ENCODE data around the gene TBCC. TPM values are rescaled to one million over a fixed set of nuclear protein-coding genes. Genes with fewer than 3 reads are reported as not detected.
A peak's percentile ranks its signal among the peaks of the same experiment; 100 is the strongest.
"Not testable (repeated sequence)": the region's sequence is repeated elsewhere in the genome, so short reads cannot be mapped to it uniquely, and the experiment has no call there.

TBCC gene
- total RNA-seq, 1 donor from 2014 or later, result 53.4 TPM

DNA sequence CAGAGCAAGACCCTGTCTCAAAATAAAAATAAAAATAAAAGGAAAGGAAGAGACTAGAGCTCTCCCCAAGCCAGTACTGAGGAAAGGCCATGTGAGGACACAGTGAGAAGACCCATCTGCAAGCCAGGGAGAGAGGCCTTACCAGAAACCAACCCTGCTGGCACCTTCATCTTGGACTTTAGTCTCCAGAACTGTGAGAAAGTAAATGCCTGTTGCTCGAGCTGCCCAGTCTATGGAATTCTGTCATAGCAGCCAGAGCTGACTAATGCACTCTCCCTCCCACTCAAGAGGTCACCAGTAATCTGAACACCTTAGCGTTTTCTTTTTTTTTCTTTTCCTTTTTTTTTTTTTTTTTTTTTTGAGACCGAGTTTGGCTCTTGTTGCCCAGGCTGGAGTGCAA lies 16.2 kb downstream of the TBCC start:
- no peak for DNase-seq

DNA sequence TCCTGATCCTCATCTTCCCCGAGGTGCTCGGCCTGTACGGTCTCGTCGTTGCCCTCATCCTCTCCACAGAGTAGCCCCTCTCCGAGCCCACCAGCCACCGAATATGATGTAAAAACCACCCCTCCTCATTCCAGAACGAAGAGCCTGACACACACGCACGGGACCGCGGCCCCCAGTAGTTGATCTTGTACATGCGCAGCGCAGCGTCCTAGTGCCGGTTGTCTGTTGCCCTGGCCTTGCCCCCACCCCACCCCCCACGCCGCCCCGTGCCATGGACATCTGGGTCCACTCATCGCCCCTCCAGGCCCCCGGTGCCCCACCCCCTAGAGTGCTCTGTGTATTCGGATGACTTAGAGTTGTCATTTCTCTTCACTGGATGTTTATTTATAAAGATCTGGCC lies 18.3 kb downstream of the TBCC start:
- peak; percentile 27 for DNase-seq

DNA sequence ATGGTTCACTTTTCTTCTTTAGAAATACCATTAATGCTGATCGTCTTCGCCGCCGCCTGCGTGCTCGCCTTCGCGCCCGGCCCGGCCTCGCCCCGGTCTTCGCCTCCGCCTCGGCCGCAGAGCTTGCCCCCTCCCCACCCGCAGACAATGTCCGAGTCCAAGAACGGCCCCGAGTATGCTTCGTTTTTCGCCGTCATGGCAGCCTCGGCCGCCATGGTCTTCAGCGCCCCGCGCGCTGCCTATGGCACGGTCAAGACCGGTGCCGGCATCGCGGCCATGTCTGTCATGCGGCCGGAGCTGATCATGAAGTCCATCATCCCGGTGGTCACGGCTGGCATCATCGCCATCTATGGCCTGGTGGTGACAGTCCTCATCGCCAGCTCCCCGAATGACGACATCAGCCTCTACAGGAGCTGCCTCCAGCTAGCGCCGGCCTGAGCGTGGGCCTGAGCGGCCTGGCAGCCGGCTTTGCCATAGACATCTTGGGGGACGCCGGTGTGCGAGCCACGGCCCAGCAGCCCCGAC lies 18.8 kb downstream of the TBCC start:
- peak; percentile 65 for DNase-seq

DNA sequence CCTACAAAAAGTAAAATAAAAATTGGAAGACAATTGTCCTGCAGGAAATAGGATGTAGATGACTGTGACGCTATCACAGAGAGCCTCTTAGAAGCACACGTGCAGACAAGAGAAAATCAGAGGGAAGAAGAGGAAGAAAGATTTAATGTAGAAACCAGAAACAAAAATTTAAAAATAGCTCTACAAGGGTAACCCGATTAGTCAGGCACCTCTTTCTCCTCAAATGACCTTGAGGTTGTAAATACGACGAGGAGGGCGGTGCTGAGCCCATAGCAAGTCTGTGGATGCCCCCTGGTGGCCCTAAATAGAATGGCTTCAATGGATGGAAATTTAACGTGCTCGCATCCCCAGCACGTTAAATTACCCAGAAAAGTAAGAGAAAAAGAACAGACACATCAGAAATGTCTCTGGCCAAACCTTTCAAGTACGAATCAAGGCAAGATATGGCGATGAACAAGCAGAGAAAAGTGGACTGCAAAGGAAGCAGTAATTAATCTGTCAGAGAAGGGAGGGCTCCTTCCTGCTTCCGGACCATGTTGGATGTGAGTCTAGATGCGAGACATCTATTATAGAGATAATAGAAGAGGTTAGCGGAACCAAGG lies 19.3 kb downstream of the TBCC start:
- peak; percentile 92 for DNase-seq

DNA sequence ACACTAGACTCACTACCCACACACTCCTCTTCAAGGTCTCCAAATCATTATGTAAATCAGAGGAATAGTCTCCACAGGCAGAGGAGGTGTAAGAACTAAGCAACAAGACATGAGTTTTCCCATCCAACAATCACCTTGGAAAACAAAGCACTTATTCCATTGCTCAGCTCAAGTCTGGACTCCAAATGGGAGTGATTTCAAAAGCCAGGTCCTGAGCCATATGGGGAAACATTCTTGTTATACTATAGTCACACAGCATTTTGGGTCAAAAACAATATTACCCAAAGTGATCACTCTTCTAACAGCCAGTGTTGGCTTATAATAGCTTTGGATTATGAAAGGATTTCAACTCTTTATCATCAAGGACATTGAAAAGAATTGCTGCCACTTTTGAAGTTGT lies 19.9 kb downstream of the TBCC start:
- no peak for DNase-seq

DNA sequence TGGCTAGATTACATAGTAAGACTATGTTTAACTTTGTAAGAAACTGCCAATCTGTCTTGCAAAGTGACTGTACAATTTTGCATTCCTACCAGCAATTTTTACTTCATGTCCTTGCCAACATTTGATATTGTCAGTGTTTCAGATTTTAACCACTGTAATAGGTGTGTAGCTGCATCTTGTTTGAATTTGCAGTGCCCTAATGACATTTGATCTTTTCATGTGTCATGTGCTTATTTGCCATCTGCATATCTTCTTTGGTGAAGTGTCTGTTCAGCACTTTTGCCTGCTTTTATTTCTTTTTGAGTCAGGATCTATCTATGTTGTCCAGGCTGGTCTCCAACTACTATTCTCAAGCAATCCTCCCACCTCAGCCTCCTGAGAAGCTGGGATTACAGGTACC lies 21.1 kb downstream of the TBCC start:
- no peak for DNase-seq

DNA sequence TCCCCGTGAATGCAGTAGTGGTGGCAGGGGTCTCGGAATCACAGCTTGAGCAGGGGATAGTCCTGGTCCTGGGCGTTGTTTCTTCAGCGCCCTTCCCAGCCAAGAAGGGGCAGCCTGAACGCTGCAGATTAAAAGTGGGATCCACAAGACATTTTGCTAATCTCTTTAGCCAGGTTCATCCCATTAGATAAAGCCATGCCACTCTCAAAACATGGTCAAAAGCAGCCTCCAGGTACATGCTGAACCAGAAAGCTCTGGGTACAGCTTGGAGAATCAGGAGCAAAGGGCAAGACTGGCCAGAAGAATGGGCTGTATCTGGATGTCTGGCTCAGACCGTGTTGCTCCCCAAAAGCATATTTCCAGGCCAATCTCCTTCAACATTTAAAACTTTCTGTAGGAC lies 23.4 kb downstream of the TBCC start, which contains the start of gene PRPH2:
Gene PRPH2, minus strand, starts transcription at position 101 of the 400 bp plus-strand sequence. CDS start 263 bp downstream, outside the sequence.
- no peak for DNase-seq

DNA sequence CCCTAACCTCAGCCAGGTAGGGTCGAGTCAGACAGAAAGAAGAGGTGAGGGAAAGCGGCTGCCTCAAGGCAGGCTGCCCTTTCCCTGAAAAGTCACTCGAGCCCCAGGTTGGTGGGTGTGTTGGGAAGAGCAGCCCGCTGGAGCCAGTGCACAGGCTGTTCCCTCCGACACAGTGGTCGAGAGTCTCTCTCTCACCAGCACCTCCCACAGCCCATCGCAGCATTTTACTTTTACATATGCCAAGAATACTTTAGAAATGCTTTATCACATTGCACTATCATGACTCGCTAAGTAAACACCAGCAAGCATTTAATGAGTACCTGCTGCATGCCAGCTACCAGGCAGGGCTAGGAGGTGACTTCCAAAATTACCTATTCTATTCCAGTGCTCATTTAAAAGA lies 25.2 kb downstream of the TBCC start:
- DNase-seq, result peak; percentile 41

DNA sequence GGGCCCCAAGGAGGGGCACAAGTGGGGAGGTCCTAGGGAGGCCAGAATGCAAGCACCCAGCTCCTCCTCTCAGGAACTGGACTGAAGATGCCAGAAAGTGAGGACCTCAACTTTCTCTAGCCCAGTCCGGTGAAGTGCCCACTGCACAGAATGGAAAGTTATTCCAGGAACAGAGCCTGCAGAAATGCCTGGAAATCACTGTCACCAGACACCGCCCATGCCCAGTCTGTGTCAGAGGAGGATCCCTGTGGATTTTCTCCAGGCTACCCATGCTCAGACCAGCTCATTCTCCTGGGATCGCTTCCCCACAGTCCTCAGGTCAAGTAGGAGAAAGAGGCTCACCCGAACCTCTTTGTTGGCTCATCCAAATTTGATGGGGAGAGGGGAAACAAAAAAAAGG lies 30.0 kb downstream of the TBCC start:
- DNase-seq, result no peak

DNA sequence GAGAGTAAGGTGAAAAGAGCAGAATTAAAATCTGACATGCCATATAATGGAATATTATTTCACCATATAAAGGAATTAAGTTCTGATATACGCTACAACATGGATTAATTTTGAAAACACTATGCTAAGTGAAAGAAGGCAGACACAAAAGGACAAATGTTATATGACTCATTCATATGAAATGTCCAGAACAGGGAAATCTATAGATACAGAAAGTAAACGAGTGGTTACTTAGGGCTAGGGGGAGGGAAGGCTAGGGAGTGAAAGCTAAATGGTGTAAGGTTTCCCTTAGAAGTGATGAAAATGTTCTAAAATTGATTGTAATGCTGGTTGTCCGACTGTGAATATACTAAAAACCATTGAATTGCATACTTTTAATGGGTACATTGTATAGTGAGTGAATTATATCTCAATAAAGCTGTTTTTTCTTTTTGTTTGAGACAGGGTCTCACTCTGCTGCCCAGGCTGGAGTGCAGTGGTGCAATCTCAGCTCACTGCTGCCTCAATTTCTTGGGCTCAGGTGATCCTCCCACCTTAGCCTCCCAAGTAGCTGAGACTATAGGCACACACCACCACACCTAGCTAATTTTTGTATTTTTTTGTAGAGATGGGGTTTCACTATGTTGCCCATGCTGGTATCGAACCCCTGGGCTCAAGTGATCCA lies 31.7 kb downstream of the TBCC start:
- peak; percentile 47 for DNase-seq

DNA sequence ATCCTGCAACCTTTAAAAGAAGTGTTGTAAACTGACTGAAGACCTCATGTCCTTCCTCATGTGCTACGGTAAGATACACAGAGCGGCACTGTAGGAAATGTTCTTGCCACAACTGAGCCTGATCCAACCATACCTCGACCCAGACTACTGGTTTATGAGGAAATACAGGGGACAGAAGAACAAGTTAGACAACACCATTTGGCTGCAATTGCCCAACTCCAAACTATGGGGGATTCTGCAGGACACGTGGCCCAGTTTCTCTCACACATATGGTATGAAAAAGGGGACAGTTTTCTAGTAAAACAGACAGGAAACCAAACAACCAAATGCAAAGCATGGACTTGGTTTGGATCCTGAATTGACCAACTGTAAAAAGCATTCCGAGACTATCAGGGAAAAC lies 34.0 kb downstream of the TBCC start:
- no peak for DNase-seq

DNA sequence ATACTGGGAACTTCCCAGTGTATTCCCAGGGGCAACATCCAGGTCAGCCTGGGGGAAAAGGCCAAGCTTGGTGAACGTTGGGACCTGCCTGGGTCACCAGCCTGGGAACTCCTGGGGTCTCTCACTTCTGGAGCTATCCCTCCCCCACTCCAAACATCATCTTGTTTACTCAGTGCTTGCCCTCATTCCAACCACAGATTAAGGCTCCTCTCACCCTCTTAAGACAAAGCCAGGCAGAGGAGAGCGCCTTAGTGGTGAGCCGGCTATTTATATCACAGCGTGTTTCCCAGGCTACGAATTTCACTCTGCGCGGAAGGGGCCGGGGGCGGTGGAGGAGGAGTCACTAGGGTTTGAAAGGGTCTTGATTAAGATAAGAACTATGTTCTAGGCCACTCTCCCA lies 35.6 kb downstream of the TBCC start:
- DNase-seq, result no peak

DNA sequence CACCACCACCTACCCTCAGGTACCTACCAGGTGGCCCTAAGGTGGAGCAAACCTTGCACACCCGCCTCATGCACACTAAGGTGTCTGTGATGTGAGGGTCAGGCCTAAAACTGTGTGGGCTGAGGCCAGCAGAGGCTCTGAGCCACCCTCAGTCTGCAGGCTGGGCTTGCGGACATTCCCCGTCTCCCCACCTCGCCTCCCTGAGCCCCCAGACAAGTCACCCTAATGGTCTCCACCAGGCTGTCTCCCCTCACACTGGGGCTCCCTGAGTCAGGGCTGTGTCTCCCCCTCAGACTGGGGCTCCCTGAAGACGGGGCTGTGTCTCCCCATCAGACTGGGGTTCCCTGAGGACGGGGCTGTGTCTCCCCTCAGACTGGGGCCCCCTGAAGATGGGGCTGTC lies 36.0 kb downstream of the TBCC start:
- no peak for DNase-seq

DNA sequence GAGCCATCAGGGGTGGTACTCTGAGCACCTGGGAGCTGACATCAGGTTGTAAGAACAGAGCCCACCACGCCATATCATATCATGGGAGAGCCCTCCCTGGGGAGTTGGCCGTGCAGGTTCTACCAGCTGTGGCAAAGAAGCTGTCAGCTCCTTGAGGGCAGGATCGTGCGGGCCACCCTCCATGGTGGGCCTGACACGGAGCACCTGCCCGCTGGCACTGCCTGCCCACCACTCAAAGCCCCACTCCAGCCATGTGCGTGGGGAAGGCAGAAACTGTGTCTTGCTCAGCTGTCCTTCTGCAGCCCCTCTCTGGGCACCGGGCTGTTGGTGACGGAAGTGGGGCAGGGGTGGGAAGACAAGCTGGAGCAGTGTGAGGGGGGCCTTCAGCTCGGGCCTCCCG lies 37.8 kb downstream of the TBCC start:
- no peak for DNase-seq

DNA sequence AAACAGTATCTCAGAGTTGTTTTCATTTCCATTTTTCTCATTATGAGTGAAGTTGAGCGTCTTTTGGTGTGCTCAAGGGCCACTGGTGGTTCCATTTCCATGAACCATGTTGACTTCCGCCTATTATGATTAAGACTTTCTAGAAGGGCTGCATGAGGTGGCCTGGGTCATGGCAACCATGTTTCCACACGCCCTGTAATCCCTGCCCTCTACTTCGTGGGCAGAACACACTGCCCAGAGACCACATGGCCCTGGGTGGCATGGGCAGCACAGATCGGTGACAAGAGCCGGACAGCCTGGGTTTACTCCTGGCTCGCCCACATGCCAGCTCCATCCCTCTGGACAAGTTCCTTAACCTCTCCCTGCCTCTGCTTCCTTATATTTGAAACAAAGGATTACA lies 38.3 kb downstream of the TBCC start:
- DNase-seq, result no peak

DNA sequence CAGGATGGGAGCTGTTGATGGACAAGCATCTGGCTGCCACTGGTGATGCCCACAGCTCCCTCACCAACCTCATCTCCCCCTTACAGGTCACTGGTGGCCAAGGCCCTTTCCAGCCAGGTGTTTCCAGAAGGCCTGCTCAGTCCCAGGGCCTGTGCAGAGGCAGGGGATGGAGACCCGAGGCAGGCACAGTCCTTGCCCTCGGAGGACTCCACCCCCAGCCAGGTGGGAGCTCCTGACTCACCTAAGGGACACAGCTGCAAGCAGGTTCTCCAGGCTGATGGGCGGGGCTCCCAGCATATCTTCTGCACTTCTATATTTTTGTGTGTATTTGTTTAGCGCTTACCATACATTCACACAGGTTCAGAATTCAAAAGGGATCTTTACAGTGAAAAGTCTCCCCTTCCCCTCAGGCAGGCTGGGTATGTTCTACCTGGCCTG lies 40.9 kb downstream of the TBCC start:
- DNase-seq, result no peak

DNA sequence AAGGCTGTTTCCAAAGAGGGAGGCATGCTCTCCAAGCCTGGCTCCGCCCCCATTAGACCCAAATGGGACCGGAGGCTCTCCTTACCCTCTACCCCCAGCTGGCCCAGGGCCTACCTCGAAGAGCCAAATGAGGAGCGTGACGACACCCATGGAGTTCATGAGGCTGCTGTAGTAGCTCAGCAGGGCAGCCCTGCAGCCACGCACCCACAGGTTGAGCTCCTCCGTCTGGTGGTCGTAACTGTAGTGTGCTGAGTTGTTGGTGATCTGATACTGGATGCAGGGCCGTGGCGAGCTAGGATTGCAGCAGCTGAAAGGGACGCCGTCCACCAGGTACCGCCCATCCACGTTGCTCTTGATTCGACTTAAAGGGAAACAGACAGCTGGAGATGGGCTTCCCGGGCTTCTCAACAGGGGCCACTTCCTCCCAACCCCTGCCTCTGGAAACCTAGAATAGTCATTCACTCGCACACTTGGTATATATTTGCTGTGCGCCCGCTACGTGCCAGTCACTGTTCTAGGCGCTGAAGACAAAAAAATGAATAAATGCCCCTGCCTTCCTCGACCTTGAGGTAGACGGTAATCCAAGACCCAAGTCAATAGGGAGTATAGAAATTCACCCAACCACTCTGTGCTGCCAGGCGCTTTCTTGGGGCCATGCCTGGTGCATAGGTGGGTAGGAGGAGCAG lies 41.5 kb downstream of the TBCC start:
- DNase-seq, result no peak

DNA sequence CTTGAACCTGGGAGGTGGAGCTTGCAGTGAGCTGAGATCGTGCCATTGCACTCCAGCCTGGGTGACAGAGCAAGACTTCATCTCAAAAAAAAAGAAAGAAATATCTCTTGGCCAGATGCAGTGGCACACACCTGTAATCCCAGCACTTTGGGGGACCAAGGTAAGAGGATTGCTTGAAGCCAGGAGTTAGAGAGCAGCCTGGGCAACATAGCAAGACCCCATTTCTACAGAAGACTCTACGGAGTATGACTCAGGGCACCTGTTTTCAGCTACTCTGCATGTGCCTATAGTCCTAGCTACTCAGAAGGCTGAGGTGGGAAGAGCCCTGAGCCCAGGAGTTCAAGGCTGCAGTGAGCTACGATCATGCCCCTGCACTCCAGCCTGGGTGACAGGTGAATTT lies 43.1 kb downstream of the TBCC start:
- not testable (repeated sequence) for DNase-seq

DNA sequence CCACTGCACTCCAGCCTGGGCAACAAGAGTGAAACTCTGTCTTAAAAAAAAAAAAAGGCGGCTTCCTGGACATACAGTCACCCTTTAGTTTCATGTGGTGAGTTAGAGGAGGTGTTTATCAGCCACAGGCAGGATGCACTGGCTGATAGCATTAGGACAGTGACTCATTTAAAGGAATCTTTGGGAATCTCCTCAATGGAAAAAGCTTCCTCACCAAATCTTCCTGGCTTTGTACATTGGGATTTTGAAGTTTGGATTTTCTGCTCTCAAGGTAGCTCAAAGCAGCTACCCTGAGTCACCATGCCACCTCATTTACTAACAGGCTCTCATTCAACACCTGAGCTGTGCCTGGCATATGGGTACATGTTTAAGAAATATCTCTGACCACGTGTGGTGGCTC lies 43.7 kb downstream of the TBCC start:
- DNase-seq, result peak; percentile 84

DNA sequence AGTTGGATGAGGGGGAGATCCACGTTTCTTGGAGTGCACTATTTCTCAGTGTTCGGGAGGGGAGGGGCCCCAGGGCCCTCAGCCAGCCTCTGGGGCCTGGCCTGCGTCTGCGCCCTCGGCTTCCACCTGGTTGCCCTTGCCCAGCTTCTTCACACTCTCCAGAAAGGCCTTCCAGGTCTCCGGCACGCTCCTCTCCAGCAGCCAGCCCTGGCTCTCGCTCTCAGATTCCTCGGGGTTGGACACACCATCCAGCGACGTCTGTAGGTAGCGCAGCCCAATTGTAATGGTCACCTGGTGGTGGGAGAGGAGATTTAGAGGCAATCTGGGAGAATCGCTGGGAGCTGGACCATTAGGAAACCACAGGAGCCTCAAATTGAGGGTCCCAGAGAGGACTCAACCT lies 47.7 kb downstream of the TBCC start:
- DNase-seq, result no peak

DNA sequence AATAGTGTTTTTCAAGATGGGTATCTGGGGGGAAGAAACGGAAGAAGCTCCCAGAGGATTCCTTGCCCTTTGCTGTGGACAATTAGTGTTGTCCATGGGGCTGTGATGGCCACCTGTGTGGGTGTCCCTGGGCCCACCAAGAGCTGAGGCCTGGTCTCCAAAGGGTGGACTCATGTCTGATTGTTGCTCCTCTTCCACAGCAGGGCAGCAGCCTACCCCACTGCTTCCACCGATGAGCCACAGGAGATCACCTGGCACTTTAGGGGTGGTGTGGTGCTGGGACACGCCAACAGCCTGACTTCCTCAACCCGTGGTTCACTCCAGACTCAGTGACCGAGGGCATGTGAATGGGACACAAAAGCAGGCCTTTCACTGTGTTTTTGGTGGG lies 48.6 kb downstream of the TBCC start:
- no peak for DNase-seq

DNA sequence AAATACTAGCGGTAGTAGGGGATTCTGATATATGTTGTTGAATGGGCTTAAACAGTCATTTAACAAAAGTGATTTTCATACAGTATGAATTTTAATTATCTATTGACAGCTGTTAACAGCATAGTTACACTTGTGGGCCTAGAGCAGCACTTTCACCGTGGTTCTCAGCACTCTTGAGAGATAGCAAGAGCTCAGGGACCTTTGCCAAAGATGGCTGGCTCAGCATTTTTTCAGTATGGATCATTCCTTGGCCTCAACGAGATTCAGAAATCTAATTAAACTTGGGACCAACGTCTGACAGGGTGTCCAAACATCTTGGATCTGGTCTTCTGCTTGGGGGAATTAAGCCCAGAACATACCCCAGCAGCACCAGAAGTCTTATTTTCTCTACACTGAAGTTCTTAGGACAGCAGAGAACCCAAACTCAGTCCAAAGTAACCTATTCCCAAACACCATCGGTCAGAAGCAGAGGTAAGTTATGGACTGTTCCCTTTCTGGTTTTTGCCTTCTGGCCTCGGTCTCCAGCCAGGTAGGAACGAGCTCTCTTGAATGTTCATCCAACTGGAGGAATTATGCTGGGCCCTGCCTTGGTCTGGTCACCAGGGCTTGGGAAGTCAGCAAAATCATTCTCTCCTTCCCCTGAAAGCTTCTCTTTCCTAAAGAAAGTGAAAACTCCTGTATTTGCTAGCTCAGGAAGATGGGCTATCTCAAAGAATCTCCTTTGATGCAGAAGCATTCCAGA lies 49.2 kb downstream of the TBCC start:
- no peak for DNase-seq

DNA sequence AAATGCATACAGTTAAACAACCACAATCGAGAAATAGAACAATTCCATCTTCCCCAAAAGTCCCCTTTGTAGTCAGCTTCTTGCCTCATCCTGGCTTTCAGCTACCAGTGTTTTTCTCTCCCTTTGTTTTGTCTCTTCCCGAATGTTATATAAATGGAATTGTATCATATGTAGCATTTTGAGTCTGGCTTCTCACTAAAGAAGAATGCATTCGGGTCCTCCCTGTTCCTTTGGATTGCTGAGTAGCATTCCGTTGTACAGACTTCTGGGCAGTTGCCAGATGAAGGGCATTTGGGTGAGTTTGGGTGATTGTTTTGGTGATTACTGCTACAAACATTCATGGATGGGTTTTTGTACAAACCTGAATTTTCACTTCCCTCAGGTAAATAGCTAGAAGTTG lies 51.3 kb downstream of the TBCC start:
- DNase-seq, result peak; percentile 62
